Colonic mucosa (tissue), 4 donors: ENCODE results near the gene CHPF. TPM values are rescaled to one million over a fixed set of nuclear protein-coding genes. Genes with fewer than 3 reads are reported as not detected.
A peak's percentile ranks its signal among the peaks of the same experiment; 100 is the strongest.

Source experiments
- DNase-seq: peaks from one replicate; pipeline ENCODE4 v3.0.0-alpha.2; 2020
- H3K27ac ChIP-seq: fragments of 200-600 bp; one replicate; pipeline ENCODE4 v1.8.0; 2021
- H3K27me3 ChIP-seq: fragments of 200-600 bp; one replicate; pipeline ENCODE4 v1.8.0; 2021
- H3K36me3 ChIP-seq: fragments of 200-600 bp; one replicate; pipeline ENCODE4 v1.8.0; 2021
- H3K4me1 ChIP-seq: fragments of 200-600 bp; one replicate; pipeline ENCODE4 v1.8.0; 2021; ENCODE audit warnings: mild to moderate bottlenecking
- H3K4me3 ChIP-seq: fragments of 200-600 bp; one replicate; pipeline ENCODE4 v1.8.0; 2021
- H3K9ac ChIP-seq, 2 donors: one replicate each; pipeline ENCODE4 v1.7.0; 2013; ENCODE audit warnings: control low read depth in 2 of 2, low read depth in 2 of 2, low read length in 2 of 2
- H3K9me3 ChIP-seq: fragments of 200-600 bp; one replicate; pipeline ENCODE4 v1.8.0; 2021
- CTCF ChIP-seq: fragments of 200-600 bp; IDR thresholded peaks from one replicate; pipeline ENCODE4 v1.8.0; 2022; ENCODE audit warnings: antibody characterized with exemption, mild to moderate bottlenecking
- intact Hi-C: fragments of 100-400 bp; cut with DNase I; formaldehyde crosslinking; loops from one replicate; pipeline ENCODE4 v1.14.1; 2022
- total RNA-seq, 2 donors: library from RNA; stranded (reverse); fragmentation: NEBNext Ultra II Directional in 1 of 2; extraction: Animal tissue kit (Norgen Biotek cat#: 25700) in 1 of 2; gene quantifications; one replicate each; pipeline ENCODE4 v1.2.1, GENCODE V29; 2021
- donor health status: healthy.
- donor health status: DM: no; HTN: no; CAD: no.
- donor health status: DM: no; HTN: no; CAD: no.

Gene CHPF
- total RNA-seq, 2 donors from 2014 or later = 43.1 to 43.5 TPM

- no peaks in the 10 kb centered on the region for H3K4me1 ChIP-seq
- no peaks in the 10 kb centered on the region for H3K36me3 ChIP-seq
- H3K4me3 ChIP-seq = no peak overlapping the region
- intact Hi-C loops = loop anchor here (5.0 kb wide), 1 partner anchor 37 kb away; no protein-coding TSS in a partner anchor
- peak overlapping the region in 1 of 2 donors; percentile 4 for H3K9ac ChIP-seq
- no peak overlapping the region for H3K27ac ChIP-seq
- peaks cover 27% of the 10 kb centered on the region for H3K27me3 ChIP-seq
- peak; percentile 58 for TF ChIP-seq CTCF
- peak; percentile 65 for DNase-seq
- H3K9me3 ChIP-seq = no peaks in the 10 kb centered on the region
Measured at GRCh38 chr2:219495531-219496122, 48.0 kb downstream of the CHPF start.

- H3K4me1 ChIP-seq = no peaks in the 10 kb centered on the region
- no peak overlapping the region for H3K4me3 ChIP-seq
- H3K9me3 ChIP-seq = no peaks in the 10 kb centered on the region
- no peak overlapping the region for H3K27ac ChIP-seq
- TF ChIP-seq CTCF = no peak
- intact Hi-C loops = loop anchor here (5.0 kb wide), 1 partner anchor 37 kb away; no protein-coding TSS in a partner anchor
- H3K9ac ChIP-seq = no peak overlapping the region
- H3K27me3 ChIP-seq = peaks cover 27% of the 10 kb centered on the region
- no peak for DNase-seq
- H3K36me3 ChIP-seq = no peaks in the 10 kb centered on the region
Measured at GRCh38 chr2:219494952-219495530, 48.6 kb downstream of the CHPF start.

- no peak for DNase-seq
- H3K9ac ChIP-seq = no peak overlapping the region
- no peak for TF ChIP-seq CTCF
- H3K27ac ChIP-seq = no peak overlapping the region
- no peaks in the 10 kb centered on the region for H3K9me3 ChIP-seq
- H3K4me3 ChIP-seq = no peak overlapping the region
- no peaks in the 10 kb centered on the region for H3K36me3 ChIP-seq
- H3K4me1 ChIP-seq = no peaks in the 10 kb centered on the region
- peaks cover 27% of the 10 kb centered on the region for H3K27me3 ChIP-seq
- intact Hi-C loops = no loop called here
Measured at GRCh38 chr2:219493086-219493485, 50.5 kb downstream of the CHPF start.

- H3K36me3 ChIP-seq = no peaks in the 10 kb centered on the region
- peaks cover 27% of the 10 kb centered on the region for H3K27me3 ChIP-seq
- H3K4me3 ChIP-seq = no peak overlapping the region
- no peaks in the 10 kb centered on the region for H3K4me1 ChIP-seq
- TF ChIP-seq CTCF = no peak
- DNase-seq = no peak
- no peaks in the 10 kb centered on the region for H3K9me3 ChIP-seq
- H3K27ac ChIP-seq = no peak overlapping the region
- intact Hi-C loops = no loop called here
- no peak overlapping the region for H3K9ac ChIP-seq
Measured at GRCh38 chr2:219492575-219492974, 51.0 kb downstream of the CHPF start.

- H3K4me1 ChIP-seq = no peaks in the 10 kb centered on the region
- H3K27me3 ChIP-seq = peaks cover 21% of the 10 kb centered on the region
Measured at GRCh38 chr2:219491278-219491963, 52.2 kb downstream of the CHPF start.

More at GRCh38 chr2:219491278-219491963, 52.2 kb downstream of the CHPF start:
- TF ChIP-seq CTCF = no peak
- Histone ChIP-seq H3K36me3 (no peaks in the 10 kb centered on the region), H3K27ac (no peak overlapping the region), H3K9ac (no peak overlapping the region), H3K4me3 (no peak overlapping the region), H3K9me3 (no peaks in the 10 kb centered on the region)
- no peak for DNase-seq
- intact Hi-C loops = no loop called here
